ENCODE results near the gene L3MBTL4. TPM values are rescaled to one million over a fixed set of nuclear protein-coding genes. Genes with fewer than 3 reads are reported as not detected.

L3MBTL4 gene
- total RNA-seq, 1 experiment from 2014 or later: not detected

- no peak for TF ChIP-seq ZBTB33 (IDR thresholded peaks at IDR 0.05; ENCODE audit: extremely low read depth, insufficient replicate concordance, low read length)
- no peak for TF ChIP-seq SRF (IDR thresholded peaks at IDR 0.05; ENCODE audit: low read depth)
- no peak for TF ChIP-seq EZH2 (IDR thresholded peaks at IDR 0.05)
- TF ChIP-seq EGR1 (IDR thresholded peaks at IDR 0.05; ENCODE audit: low read depth): no peak
- no peak for TF ChIP-seq ZNF274 (IDR thresholded peaks at IDR 0.05; ENCODE audit: low read depth, low read length)
- TF ChIP-seq POLR2AphosphoS5 (IDR thresholded peaks at IDR 0.05; ENCODE audit: low read depth, low read length): no peak
These were observed 21.0 kb upstream of the L3MBTL4 start (continued) for GRCh38 chr18:6435731-6436130.

- CTCF ChIA-PET: no interaction called here
- intact Hi-C loops (cut with micrococcal nuclease): no loop called here
- Histone ChIP-seq H2AFZ (ENCODE audit: low read depth, low read length, poor library complexity, severe bottlenecking) (no peak overlapping the region), H3K4me2 (ENCODE audit: low read length) (no peak overlapping the region), H3K4me1 (ENCODE audit: control insufficient read depth in 1 of 2, insufficient read depth in 2 of 2, low read length in 2 of 2) (no peaks in the 10 kb centered on the region), H3K4me3 (replicated peaks in 1 of 2; ENCODE audit: low read depth in 1 of 2, low read length in 2 of 2) (no peak overlapping the region), H3K9ac (ENCODE audit: low read length) (no peak overlapping the region), H3K36me3 (ENCODE audit: control insufficient read depth in 1 of 2, insufficient read depth in 2 of 2, low read length in 2 of 2) (no peaks in the 10 kb centered on the region), H3K9me3 (ENCODE audit: control insufficient read depth in 1 of 2, insufficient read depth in 1 of 2, low read depth in 1 of 2, low read length in 2 of 2) (peaks cover 12 to 15% of the 10 kb centered on the region in 2 experiments; a peak in 2 of 4 replicates), H3K27ac (ENCODE audit: low read depth, low read length) (no peak overlapping the region), H3K79me2 (ENCODE audit: insufficient read depth, low read length) (no peaks in the 10 kb centered on the region), H3K27me3 (ENCODE audit: insufficient read depth, low read length) (no peaks in the 10 kb centered on the region), H4K20me1 (ENCODE audit: insufficient read depth) (no peaks in the 10 kb centered on the region), H3K9me2 (ENCODE audit: insufficient read depth) (no peaks in the 10 kb centered on the region)
- TF ChIP-seq ZNF274 (IDR thresholded peaks at IDR 0.05; ENCODE audit: low read depth, low read length): no peak
- TF ChIP-seq YY1 (IDR thresholded peaks at IDR 0.05; ENCODE audit: extremely low read depth, insufficient replicate concordance, low read depth, low read length): no peak
- TF ChIP-seq ATF3 (IDR thresholded peaks at IDR 0.05): no peak
- TF ChIP-seq EZH2phosphoT487 (IDR thresholded peaks at IDR 0.05; ENCODE audit: borderline replicate concordance): no peak
- TF ChIP-seq CEBPB (IDR thresholded peaks at IDR 0.05; ENCODE audit: low read depth): no peak
- no TSS peak for BruUV-seq (replicated peaks)
- no peak for ATAC-seq
- DNase-seq (ENCODE audit: low read depth, low spot score): no peak
- RAD21 ChIA-PET (ENCODE audit: low non-redundant PET in 1 of 2, low total read pairs in 2 of 2, uncharacterized antibody in 2 of 2, unreplicated experiment in 2 of 2): no interaction called here
- POLR2A ChIA-PET: no interaction called here
These were observed 20.4 kb upstream of the L3MBTL4 start for GRCh38 chr18:6434987-6435709.
